Neural progenitor cell (in vitro differentiated cells): ENCODE results near the gene ATP11A.

ENCODE experiments used
- EZH2 ChIP-seq: fragments of 200-600 bp; sonication (generic); IDR thresholded peaks from 2 replicates; pipeline ENCODE4 v1.6.1; 2017; ENCODE audit warnings: antibody characterized with exemption, mild to moderate bottlenecking, moderate library complexity
- TF ChIP-seq, protein P1 (sequence below): fragments of 200-600 bp; sonication (generic); IDR thresholded peaks from 2 replicates; pipeline ENCODE4 v1.5.1; 2017; ENCODE audit warnings: antibody characterized with exemption, mild to moderate bottlenecking

DNA sequence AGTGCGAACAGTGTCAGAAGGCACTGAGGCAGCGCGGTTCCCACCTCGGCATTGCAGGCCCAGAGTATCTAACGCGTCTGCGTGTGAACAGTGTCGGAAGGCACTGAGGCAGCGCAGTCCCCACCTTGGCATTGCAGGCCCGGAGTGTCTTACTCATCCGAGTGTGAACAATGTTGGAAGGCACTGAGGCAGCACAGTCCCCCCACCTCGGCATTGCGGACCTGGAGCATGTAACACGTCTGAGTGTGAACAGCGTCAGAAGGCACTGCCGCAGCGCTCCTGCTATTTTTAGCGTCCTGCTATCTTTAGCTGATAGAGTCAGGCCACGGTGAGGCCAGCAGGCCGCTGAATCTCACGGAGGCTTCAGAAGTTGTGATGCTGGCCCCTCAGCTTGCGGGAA, 39.6 kb downstream of the ATP11A start:
- TF ChIP-seq, protein P1, sequence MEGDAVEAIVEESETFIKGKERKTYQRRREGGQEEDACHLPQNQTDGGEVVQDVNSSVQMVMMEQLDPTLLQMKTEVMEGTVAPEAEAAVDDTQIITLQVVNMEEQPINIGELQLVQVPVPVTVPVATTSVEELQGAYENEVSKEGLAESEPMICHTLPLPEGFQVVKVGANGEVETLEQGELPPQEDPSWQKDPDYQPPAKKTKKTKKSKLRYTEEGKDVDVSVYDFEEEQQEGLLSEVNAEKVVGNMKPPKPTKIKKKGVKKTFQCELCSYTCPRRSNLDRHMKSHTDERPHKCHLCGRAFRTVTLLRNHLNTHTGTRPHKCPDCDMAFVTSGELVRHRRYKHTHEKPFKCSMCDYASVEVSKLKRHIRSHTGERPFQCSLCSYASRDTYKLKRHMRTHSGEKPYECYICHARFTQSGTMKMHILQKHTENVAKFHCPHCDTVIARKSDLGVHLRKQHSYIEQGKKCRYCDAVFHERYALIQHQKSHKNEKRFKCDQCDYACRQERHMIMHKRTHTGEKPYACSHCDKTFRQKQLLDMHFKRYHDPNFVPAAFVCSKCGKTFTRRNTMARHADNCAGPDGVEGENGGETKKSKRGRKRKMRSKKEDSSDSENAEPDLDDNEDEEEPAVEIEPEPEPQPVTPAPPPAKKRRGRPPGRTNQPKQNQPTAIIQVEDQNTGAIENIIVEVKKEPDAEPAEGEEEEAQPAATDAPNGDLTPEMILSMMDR = no peak
- TF ChIP-seq EZH2 = no peak
